Measurements from ENCODE around the gene SLC30A9.

The SLC30A9 gene

DNA sequence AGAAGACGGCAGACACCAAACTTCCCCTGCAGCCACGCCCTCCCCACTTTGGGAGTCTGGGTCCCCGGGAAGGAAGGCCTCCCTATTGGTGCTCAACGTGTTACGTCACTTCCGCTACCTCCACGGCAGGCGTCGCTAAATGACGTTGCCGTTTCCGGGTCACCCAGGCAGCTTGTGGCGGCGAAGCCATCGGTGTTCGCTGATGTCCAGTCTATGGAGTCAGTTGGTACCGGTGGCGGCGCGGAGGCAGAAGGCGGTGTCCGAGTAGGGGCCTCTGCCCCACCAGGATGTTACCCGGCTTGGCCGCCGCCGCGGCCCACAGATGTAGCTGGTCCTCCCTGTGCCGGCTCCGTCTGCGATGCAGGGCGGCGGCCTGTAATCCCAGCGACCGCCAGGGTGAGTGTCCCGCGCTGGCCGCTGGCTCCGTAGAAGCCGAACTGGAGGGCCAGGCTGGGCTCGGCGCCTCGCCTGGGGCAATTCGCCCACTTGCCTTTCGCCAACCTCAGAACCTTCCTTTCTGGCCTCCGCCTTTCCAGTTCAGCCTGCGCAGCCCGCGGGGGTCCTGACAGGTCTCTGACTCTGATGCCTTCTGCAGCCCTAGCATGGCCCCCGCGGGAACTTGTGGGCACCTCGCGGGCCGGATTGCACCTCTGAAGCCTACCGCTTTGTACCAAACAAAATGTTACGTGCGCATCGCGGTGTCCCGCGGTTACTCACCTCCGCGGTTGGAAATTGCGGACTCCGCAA, at the start of gene SLC30A9:
SLC30A9 (plus strand) TSS at position 166 of the 747 bp plus-strand sequence; CDS start at position 288, 122 bp downstream.
- peak; percentile 57 for FAIRE-seq

DNA sequence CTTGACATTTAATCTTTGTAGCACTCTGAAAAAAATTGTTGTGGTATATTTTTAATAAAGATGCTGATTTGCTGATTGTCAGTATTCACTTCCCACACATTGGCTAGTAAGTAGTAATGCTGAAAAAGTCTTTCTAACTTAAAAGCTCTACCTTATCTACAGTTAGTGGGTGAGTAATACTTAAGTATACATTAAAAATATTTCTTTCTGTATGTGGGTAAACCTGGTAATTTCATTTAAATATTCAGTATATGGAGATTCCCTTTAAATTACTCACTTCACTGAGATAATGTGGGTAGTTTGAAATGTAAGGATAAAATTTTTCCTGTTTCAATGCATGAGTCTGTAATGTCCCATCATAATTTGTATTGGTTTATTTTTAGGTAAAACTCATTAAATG, 49.5 kb upstream of the SLC30A9 start:
- no peak for FAIRE-seq

DNA sequence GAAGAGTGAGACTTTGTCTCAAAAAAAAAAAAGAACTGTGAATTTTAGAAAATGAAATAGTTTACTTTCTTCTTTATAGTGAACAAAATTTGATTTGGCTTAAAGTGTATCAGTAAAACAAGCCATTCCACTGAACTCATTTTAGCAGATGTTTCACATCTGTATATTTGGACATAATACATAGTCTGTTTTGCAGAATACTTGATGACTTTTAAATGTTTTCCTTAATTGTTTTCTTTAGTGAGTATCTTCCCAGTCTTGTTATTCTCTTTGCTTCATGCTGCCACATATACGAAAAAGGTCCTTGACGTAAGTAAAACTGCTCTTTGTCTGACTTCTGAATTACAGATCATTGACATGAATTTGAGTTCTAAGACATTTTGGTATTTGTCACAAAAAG, 46.8 kb upstream of the SLC30A9 start:
- FAIRE-seq, result no peak

DNA sequence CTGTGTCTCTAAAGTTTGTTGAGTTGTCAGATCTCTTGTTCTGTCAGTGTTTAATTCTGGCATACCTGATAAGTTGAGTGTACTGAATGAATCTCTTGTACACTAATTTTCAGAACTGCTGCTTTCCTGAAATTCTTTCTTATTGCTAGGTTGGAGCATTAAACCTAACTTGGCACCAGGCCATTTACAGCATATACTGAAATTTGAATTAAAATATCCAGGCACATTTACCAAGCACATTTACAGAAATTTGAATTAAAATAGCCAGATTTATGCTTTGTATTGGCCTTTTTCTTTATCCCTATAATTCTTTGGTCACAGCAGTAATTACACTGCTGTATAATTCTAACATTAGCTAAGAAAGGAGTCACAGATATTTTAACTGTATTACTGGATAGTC, 46.2 kb upstream of the SLC30A9 start:
- FAIRE-seq, result no peak

DNA sequence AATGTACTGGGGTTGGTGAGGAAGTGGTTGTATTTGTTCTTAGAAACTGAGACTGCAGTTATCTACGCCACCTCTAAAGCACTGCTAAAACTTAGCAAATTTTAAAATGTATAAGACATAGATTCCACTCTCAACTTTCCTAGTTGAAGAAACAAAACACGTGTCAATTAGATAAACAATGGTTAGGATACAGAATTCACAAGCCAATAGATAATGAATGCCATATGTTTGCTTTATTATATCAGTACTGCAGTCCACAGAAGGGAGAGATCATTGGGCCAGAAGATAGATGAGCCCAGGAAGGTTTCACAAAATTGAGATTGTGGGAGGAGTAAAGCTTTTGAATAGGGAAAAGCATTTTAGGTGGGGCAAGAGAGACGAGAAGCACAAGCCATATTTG, 40.8 kb upstream of the SLC30A9 start:
- no peak for FAIRE-seq

DNA sequence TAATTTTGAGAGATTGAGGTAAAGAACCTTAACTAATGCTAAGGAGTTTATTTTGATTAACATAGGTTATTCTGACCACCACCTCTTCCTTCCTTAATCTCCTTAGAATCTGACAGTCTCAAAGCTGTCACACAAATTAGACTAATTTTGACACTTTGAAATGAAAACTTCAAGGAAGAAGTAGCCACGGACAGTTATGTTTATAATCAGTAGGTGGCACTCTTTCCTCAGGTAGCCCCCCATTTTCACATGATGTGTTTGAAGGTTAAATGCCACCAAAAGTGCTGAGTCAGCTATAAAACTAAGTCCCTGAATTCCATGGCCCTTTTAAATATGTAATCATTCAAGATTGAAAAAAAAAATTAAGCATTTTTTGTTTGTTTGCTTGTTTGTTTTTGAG, 32.7 kb upstream of the SLC30A9 start:
- FAIRE-seq, result no peak

DNA sequence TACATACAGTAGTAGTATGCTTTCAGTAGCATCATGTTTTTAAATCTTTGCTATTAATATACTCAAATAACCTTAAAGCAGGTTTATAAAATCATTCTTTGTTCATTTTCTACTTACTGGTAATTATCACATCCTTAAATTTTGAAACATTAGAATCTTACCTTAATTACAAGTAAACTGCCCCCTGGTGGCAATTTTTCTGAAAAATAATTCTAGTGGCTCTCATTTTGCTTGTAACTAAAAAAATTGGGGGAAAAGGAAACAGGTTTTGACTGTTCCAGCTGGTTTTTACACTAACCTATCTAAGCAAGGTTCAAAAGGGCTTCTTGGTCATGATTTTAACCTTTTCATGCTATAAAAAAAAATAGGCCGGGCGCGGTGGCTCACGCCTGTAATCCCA, 27.2 kb upstream of the SLC30A9 start:
- FAIRE-seq, result no peak

DNA sequence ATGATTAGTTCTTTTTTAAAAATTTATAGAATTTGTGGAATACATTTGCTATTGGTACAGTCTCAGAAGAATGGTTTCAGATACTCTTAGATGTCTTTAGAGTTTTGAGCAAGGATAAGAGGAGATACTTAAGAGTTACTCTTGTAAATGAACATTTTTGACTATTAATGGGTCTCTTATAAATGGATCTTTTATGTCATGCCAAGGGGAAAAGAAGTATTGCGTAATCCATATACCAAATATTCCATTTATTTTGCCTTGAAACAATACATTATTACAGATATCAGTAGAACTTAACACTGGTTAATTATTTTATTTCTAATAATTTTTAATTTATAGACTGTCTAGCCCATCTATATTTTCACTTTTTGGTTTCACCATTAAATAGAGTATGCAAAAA, 25.9 kb upstream of the SLC30A9 start:
- FAIRE-seq, result no peak

DNA sequence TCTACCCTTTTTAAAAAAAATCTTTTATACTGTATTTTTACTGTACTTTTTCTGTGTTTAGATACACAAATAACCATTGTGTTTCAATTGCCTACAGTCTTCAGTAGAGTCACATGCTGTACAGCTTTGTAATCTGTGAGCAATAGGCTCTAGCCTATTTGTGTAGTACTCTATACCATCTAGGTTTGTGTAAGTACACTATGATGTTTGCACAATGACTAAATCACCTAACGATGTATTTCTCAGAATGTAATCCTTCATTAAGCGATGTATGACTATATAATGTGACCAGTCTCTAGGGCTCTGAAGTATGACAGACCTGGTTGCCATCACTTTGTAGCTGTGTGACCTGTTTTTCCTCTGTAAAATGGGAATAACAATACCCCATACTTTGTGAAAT, 22.9 kb upstream of the SLC30A9 start:
- FAIRE-seq, result no peak

DNA sequence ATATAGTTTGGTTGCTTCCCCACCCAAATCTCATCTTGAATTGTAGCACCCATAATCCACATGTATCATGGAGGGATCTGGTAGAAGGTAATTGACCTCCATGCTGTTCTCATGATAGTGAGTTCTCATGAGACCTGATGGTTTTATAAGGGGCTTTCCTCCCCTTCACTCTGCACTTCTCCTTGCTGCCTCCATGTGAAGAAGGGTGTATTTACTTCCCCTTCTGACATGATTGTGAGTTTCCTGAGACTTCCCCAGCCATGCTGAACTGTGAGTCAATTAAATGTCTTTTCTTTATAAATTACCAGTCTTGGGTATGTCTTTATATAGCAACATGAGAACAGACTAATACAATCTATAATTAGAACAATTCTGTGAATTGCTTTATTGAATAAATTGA, 20.7 kb upstream of the SLC30A9 start:
- no peak for FAIRE-seq

DNA sequence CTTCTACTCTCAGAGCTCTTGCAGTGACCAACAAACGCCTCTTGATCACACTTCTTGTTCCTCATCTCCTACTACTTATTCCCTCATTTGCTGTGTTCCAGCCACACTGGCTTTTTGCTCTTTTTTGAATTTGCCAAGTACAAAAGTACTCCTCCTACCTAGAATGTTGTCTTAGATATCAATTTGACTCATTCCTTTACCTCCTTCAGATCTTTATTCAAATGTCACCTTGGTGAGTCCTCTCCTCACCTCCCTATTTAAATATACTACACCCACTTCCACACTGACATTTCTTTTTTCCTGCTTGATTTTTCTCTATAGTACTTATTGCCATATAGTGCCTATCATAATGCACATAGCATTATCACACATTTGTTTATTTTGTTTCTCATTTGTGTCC, 15.0 kb upstream of the SLC30A9 start:
- FAIRE-seq, result no peak

DNA sequence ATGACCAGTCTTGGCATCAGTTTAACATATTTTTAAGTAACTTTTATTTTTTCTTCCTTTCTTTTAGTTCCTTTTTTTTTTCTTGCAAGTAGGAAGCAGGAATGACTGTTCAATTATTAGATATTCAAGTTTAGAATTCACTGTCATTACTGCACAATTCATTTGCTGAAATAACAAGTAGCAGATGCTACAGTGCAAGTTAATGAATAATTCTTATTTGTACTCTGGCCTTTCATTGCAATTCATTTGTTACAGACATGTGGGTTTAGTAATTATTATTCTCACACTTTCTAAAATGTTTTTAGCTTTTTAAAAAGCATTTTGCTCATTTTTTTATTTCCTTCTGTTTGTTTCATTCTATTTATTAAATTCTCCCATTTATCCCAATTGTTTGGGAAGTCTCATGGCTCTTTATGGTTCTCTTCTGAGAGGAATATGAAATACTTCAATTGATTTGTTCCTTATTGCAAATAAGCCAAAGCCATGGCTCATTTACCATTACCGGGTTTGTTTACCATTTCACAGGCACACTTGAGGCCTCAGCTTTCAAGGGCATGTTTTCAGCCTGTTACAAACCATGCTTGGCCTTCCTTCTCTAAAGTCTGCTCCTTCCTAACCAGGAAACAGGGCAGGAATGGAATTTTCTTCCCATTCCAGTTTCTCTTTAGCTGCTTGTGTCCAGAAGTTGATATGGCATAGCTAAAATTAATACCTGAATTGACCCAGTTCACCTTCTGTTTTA, 13.4 kb upstream of the SLC30A9 start:
- FAIRE-seq, result no peak

DNA sequence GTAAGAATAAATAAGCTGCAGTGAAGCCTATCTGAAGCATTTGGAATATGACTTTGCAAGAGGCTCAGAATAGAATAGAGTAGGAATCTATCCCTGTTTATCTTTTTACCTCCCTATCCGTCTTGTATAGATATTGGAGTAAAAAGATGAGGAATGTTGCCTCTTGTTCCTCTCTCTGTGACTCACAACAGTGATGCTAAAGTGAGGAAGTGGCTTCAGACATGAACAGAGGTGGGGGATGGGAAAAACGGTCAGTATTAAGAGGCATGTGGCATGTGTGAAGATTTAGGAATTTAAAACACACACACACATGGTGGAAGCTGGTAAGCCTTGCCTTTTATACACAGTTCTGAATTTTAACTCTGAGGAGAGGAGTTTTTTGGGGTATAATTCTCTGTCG, 12.6 kb upstream of the SLC30A9 start:
- no peak for FAIRE-seq

DNA sequence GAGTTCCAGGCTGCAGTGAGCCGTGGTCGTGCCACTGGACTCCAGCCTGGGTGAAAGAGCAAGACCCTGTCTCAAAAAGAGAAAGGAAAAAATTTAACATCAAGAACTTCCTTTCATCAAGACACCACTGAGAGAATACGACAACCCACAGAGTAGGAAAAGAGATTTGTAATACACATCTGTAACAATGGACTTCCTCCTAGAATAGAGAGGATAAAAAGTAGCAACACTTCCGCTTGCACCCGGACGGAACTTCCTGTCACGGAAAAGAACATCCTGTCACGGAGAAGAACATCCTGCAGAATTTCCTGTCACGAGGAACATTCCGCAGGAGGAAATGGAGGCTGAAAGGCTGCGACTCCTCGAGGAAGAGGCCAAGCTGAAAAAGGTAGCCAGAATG, 8.9 kb upstream of the SLC30A9 start, which contains the start of gene DCAF4L1:
DCAF4L1 (plus strand) TSS at position 301 of the 400 bp plus-strand sequence; CDS start at position 338, 37 bp downstream.
- FAIRE-seq, result no peak

DNA sequence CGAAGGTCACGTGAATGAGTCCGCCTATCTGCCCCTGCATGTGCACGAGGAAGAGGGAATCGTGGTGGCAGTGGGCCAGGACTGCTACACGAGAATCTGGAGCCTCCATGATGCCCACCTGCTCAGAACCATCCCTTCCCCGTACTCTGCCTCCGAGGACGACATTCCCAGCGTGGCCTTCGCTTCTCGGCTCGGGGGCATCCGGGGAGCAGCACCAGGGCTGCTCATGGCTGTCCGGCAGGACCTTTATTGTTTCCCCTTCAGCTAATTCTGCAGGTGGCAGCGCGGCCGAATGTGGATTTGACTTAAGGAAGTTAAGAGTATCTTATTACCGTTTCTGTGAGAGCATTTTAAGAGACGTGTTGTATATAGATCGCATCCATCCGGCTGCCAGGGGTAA, 7.6 kb upstream of the SLC30A9 start:
- no peak for FAIRE-seq

DNA sequence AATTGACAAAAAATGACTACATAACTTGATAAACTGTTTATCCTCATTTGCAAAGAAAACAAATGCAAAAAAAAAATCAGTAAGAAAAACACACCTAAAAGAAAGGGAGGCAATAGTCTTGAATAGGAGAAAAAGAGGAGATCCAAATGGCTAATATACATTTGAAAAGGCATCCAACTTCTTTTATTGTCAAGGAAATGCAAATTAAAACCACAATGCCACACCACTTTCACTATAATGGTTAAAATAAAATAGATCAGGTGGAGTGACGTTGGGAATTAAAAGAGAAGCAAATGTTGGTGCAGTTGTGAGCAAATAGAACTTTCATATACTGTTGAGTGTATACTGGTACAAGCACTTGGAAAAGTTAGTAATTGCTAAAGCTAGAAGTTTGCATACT, 5.2 kb upstream of the SLC30A9 start:
- no peak for FAIRE-seq

DNA sequence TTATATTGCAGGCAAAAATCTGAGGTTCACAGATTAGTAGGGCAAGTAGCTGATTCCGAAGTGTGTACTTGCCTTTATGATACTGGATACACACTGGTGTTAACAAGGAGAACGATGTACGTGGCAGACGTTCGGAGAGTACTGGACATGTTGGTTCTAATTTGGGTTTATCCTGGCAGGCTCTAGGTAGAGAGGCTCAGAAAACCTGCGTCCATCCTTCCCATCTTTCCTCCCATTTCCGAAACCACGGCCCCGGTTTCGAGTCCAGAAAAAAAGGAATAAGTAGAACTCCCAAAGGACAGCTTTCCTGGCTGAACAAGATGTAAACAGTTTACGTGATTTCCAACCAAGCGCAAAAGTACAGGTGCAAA, 351 bp upstream of the SLC30A9 start:
- no peak for FAIRE-seq

DNA sequence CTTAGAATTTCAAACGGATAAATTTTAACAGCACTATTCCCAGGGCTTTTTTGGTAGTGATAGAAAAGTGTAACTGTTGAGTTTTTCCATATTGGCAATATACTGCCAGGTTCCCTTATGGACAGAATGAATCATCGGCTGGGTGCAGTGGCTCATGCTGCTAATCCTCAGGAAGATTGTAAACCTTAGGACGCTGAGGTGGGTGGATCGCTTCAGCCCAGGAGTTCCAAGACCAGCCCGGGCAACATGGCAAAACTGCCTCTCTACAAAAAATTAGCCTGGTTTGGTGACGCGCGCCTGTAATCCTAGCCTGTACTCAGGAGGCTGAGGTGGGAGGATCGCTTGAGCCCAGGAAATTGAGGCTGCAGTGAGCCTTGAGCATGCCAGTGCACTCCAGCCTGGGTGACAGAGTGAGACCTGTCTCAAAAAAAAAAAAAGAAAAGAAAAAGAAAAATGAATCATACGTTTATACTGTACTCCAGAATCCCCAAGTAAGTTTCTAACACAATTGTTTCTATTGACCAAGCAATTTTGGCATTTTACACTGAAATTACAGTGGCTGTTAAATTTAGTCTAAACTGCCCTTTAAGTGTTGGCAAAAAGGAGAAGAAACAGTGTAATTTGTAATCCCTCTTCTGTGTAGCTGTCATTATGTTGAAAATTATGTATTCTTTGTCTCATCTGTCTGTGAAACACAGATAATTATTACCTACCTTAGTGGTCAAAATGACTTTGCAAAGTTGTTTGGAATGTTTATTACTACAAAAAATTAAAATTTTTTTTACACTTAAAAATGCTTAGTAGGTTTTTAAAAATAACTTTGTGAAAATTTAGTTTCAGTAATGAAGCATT, 1.8 kb downstream of the SLC30A9 start:
- FAIRE-seq, result peak; percentile 58

DNA sequence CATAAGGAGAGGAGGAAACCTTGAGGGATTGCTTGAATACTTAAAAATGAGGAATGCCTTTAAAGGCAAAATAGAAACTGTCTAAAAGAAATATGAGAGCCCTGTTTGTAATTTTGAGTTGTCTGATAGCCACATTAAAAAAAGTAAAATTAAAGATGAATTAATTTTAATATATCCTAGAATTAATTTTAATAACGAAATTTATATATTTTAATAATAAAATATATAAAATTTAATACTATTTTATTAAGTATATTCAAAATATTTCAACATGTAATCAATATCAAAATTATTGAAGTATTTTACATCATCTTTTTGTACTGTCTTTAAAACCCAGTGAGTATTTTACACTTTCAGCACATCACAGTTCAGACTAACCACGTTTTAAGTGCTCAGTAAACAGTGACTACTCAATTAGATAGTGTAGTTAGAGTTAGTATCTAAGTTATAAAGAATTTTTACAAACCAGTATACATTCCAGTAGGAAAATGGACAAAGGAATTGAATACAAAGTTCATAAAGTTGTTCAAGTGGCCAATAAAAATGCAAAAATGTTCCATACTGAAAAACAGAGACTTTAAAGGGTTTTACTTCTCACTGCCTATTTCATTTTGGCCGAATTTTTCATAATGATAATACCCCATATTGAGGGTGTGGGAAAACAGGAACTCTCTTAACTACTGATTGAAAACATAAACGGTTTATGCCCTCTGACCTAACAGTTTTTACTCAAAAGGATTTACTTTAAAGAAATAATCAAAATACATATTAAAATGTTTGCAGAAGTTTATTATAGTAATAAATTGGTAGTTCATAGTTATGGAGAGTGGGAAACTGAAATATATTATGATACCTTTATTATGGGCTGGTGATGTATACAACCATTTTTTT, 2.9 kb downstream of the SLC30A9 start:
- peak; percentile 33 for FAIRE-seq

DNA sequence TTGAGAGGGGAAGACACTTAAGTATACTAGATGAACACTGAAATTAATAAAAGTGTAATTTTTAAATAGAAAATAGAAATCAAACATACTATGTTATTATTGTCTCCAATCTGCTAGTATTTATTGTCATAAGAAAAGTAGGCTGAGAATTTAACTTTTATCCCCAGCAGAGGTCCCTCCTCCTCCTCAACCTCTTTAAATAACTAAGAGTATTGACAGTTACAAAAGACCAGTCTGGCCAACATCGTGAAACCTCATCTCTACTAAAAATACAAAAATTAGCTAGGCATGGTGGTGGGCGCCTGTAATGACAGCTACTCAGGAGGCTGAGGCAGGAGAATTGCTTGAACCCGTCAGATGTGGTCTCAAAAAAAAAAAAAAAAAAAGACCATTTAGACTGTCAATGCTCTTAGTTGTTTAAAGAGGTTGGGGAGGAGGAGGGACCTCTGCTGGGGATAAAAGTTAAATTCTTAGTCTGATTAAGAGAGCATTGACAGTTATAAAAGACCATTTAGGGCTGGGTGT, 4.2 kb downstream of the SLC30A9 start:
- FAIRE-seq, result no peak

DNA sequence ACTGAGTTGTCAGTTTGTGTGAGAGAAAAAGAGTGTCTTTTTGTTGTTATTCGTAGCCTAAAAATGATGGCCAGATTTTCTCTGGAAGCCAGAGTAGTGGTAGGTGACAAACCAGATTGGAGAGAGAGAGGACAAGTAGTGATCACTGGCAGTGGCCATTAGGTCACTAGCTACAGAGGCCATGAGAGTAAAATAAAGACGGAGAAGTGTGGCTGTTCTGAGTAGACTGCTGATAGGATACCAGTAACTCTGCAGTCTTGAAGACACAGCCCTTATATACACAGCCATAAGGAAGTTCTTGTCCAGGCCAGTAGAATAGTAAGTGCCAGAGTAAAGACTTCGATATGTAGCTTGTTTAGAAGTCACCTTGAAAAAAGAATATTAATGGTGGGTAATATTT, 7.7 kb downstream of the SLC30A9 start:
- FAIRE-seq, result no peak

DNA sequence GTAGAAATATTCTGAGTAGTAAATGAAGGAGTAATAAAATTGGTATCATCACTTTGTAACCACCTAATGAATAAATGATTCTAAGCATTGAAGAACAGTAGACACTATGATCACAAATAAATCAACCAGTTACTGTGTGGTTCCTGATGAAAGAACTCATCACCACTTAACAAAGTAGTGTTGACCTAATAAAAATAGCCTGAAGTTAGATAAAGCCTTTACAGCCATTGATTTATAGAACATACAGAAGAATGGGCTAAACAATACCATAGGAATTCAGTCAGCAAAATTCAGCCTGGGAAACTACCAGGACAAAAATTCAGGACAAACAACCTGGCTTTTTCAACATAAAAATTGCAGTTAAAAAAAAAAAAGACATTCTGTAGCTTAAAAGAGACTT, 9.0 kb downstream of the SLC30A9 start:
- no peak for FAIRE-seq

All from endometrium (tissue), 2 donors.